ENCODE measurements around the gene ASTN2.

The ASTN2 gene

GRCh38 chr9:116491659-116492058 lies 923.2 kb downstream of the ASTN2 start:
- TF ChIP-seq CTCF (IDR thresholded peaks at IDR 0.05; ENCODE audit: insufficient read depth, low read length, poor library complexity, severe bottlenecking) = no peak
- DNase-seq (ENCODE audit: extremely low read depth, insufficient read length) = no peak
- H3K27me3 ChIP-seq (replicated peaks; ENCODE audit: control insufficient read depth, insufficient read depth, low read length) = no peaks in the 10 kb centered on the region
- H3K36me3 ChIP-seq (ENCODE audit: control insufficient read depth, insufficient read depth, low read length) = no peaks in the 10 kb centered on the region
- H3K4me3 ChIP-seq (replicated peaks; ENCODE audit: low read depth, low read length) = no peak overlapping the region

- no peak for DNase-seq (ENCODE audit: extremely low read depth, insufficient read length)
- Histone ChIP-seq H3K36me3 (ENCODE audit: control insufficient read depth, insufficient read depth, low read length) (no peaks in the 10 kb centered on the region), H3K27me3 (replicated peaks; ENCODE audit: control insufficient read depth, insufficient read depth, low read length) (no peaks in the 10 kb centered on the region), H3K4me3 (replicated peaks; ENCODE audit: low read depth, low read length) (no peak overlapping the region)
- TF ChIP-seq CTCF (IDR thresholded peaks at IDR 0.05; ENCODE audit: insufficient read depth, low read length, poor library complexity, severe bottlenecking) = no peak
Measured at GRCh38 chr9:116491219-116491618, 923.6 kb downstream of the ASTN2 start.

GRCh38 chr9:116490321-116490720 lies 924.5 kb downstream of the ASTN2 start:
- Histone ChIP-seq H3K4me3 (replicated peaks; ENCODE audit: low read depth, low read length) (no peak overlapping the region), H3K36me3 (ENCODE audit: control insufficient read depth, insufficient read depth, low read length) (no peaks in the 10 kb centered on the region), H3K27me3 (replicated peaks; ENCODE audit: control insufficient read depth, insufficient read depth, low read length) (no peaks in the 10 kb centered on the region)
- DNase-seq (ENCODE audit: extremely low read depth, insufficient read length) = no peak
- TF ChIP-seq CTCF (IDR thresholded peaks at IDR 0.05; ENCODE audit: insufficient read depth, low read length, poor library complexity, severe bottlenecking) = no peak

DNA sequence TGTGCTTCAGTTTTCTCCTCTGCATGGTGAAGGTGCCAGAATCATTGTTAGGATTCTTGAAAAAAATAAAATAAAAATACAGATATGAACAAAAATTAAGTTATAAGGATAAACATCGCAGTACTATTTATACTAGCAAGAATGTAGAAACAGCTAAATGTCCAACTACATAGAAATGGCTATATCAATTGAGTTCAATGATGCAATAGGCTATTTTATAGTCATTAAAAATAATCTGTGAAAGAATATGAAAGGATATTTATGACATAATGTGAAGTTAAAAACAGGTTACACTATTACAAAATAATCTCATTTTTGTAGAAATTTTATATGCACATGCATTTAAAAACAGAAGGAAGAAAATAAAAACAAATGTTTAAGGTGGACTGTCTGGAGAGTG lies 926.5 kb downstream of the ASTN2 start:
- Histone ChIP-seq H3K36me3 (ENCODE audit: control insufficient read depth, insufficient read depth, low read length) (no peaks in the 10 kb centered on the region; the same call in 1 of the 2 replicates), H3K27me3 (replicated peaks; ENCODE audit: control insufficient read depth, insufficient read depth, low read length) (no peaks in the 10 kb centered on the region), H3K4me3 (replicated peaks; ENCODE audit: low read depth, low read length) (no peak overlapping the region)
- TF ChIP-seq CTCF (IDR thresholded peaks at IDR 0.05; ENCODE audit: insufficient read depth, low read length, poor library complexity, severe bottlenecking) = no peak
- DNase-seq (ENCODE audit: extremely low read depth, insufficient read length) = no peak

DNA sequence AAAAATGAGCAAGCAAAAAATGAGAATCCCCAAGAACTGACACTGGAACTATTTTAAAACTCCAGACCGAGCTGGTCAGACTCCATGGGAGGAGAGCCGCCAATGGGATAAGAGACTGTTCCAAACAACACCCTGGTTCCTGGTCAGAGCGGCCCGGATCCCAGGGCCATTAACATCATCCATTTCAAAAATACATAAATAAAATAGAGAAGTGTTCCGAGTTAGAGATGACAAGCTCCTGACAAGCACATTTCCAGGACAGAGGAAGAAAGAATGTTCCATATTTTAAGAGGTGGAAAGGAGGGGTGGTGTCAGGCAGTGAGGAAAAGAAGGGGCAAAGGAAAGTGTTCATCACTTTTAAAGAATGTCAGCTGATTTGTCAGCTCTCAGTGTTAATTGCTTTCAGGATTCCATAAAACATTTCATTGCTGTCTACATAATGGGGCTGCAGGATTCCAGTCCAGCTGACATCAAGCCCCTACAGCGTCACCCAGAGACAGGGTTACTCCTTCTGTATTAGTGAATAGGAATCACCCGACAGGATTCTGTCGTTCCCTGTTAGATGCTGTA lies 930.3 kb downstream of the ASTN2 start:
- TF ChIP-seq CTCF (IDR thresholded peaks at IDR 0.05; ENCODE audit: insufficient read depth, low read length, poor library complexity, severe bottlenecking) = no peak
- no peak for DNase-seq (ENCODE audit: extremely low read depth, insufficient read length)
- no peaks in the 10 kb centered on the region for H3K27me3 ChIP-seq (replicated peaks; ENCODE audit: control insufficient read depth, insufficient read depth, low read length)
- no peak overlapping the region for H3K4me3 ChIP-seq (replicated peaks; ENCODE audit: low read depth, low read length)
- H3K36me3 ChIP-seq (ENCODE audit: control insufficient read depth, insufficient read depth, low read length) = no peaks in the 10 kb centered on the region; the same call in 1 of the 2 replicates

Measured in GM06990 (cell line).